HG03097 (cell line): Measurements from ENCODE around the gene FKBP1B.
"Not testable (repeated sequence)": the region's sequence is repeated elsewhere in the genome, so short reads cannot be mapped to it uniquely, and the experiment has no call there.

Experiments
- ATAC-seq: cut with Tn5 transposase; IDR thresholded peaks from one replicate; pipeline ENCODE4 v1.9.1; 2021; ENCODE audit not compliant: unreplicated experiment, low FRiP score

Gene FKBP1B

GRCh38 chr2:24049485-24050021, at the start of gene FKBP1B:
Gene FKBP1B, plus strand, starts transcription at chr2:24049741. Its CDS starts 109 bp downstream, at chr2:24049850.
- no peak for ATAC-seq

GRCh38 chr2:24007693-24008092, 41.8 kb upstream of the FKBP1B start:
- ATAC-seq = no peak

DNA sequence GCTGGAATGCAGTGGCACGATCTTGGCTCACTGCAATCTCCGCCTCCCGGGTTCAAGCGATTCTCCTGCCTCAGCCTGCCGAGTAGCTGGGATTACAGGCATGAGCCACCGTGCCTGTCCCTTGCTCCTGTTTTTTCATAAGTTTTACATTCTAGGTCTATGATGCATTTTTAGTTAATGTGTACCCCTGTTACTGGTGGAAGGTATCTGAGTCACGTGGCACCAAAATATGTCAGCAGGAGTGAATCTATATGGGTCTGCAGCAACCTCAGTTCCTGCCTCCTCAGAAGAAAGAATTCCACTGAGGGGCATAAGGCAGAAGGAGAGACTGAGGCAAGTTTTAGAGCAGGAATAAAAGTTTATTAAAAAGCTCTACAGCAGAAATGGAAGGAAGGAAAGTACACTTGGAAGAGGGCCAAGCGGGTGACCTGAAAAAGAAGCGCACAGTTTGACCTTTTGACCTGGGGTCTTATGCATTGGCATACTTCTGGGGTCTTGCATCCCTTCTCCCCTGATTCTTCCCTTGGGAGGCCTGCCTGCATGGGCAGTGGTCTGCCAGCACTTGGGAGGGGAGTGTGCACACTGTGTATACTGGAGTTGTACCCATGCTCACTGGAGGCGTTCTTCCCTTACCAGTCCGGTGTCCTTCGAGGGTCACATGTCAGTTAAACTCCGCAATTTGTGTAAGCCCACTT, 40.7 kb upstream of the FKBP1B start:
- no peak for ATAC-seq

DNA sequence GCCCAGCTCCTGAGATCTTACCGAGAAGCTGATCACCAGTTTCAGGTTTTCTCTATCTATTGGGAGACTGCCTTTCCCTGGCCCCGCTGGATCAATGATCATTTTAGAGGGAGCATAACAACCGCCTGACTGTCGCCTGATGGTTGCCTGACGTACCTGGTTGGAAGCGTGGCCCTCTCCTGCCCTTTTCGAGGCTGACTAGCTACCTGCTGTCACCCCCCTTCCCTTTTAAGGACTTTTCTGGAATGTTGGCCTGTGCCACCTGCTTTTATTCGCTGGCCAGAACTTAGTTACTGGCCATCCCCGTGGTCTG, 40.2 kb upstream of the FKBP1B start:
- no peak for ATAC-seq

- ATAC-seq = no peak
Observed at GRCh38 chr2:24009680-24010476, 39.7 kb upstream of the FKBP1B start, which contains the start of gene MFSD2B. Gene MFSD2B, plus strand, starts transcription at chr2:24010085. Its CDS starts 12 bp downstream, at chr2:24010097.

DNA sequence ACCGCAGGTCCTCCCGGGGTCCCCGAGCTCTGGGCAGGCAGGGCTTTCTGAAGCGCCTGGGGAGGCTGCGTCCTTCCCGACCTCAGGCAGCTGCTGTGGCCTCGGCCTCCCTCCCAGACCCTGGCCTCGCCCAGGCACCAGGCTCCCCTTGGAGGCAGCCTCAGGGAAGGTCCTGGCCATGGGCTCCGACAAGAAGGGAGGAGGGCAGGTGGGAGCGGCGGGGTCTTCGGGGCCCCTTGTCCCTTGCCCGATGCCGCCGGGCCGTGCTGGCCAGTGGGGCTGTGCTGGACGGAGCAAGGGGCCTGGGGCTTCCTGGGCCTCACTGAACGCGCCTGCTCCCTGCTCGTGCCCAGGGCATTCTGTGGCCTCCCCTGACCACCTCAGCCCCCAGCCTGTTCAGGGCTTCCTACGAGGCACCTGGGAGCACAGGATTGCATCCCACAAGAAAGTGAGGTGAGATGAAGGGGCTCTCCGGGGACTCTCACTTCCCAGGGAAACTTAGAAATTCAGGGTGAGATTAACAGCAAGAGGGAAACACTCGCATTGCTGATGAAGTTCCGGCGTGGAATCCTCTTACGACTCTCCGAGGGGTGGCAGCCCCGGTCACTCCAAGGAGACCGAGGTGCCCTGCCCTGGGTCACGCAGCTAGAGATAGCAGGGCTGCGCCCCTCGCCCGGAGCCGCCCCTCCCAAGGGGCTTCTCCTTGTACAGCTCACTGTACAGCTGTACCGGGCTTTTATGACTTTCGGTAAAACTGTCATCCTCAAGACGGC, 38.9 kb upstream of the FKBP1B start:
- no peak for ATAC-seq

DNA sequence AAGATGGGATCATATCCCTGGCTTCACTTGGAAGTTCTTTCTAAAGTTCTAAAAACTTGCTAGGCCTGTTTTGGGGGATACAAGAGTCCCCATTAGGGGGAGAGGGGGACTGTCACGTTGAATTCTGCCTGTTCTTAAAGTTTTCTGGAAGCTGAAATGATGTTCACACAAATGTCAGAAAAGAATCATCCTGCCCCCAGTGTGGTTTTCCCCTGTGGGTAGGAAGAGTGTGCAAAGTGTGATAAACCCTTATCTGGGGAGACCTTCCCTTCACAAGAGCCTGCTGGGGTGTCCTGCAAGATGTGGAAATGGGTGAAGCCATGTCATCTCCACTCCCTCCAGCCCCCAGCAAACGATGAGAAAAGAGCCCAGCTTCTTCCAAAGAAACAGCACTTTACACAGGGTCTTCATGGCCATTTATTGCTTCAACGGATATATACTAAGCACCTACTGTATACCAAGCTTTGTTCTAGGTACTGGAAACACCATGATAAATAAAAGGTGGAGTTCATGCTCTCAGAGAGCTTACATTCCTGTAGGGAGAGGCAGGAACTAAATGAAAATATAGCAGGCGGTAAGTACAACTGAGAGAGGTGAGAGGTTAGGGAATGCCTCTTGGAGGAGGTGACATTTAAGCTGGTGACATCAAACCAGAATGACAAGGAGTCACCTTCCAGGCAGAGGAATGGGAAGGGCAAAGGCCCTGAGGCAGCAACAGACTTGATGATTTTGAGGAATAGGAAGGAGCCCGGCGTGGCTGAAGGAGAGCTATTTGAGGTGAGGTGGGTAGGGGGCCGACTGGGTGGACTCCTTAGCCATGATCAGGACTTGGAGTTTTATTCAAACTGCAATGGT, 38.1 kb upstream of the FKBP1B start:
- ATAC-seq = no peak

DNA sequence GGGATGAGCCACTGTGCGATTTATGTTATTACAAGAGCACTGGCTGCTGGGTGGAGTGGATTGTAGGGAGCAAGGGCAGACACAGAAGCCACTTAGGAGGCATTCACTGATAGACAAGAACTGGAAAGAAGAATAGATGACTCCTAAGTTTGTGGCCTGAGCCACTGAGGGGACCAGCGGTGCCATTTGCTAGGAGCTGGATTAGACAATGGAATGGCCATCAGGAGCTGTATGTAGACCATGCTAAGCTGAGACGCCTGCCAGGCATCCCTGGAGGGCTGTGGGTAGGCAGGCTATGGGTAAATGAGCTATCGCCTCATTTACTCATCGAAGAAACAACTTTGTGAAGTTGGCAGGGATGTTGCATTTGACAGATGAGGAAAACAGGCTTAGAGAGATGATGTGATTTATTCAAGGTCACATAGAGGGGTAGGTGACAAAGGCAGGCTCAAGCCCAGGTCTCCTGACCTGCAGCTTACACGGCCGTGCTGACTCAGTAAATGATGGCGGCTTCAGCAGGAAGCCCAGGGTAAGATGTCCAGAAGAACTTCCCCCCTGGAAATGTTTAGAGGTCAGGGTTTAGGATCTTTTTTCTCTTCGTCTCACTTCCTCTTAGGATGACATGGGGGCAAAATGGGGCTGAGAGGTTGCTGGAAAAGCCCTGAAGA, 36.9 kb upstream of the FKBP1B start:
- no peak for ATAC-seq

GRCh38 chr2:24014902-24015301, 34.6 kb upstream of the FKBP1B start:
- ATAC-seq = not testable (repeated sequence)

DNA sequence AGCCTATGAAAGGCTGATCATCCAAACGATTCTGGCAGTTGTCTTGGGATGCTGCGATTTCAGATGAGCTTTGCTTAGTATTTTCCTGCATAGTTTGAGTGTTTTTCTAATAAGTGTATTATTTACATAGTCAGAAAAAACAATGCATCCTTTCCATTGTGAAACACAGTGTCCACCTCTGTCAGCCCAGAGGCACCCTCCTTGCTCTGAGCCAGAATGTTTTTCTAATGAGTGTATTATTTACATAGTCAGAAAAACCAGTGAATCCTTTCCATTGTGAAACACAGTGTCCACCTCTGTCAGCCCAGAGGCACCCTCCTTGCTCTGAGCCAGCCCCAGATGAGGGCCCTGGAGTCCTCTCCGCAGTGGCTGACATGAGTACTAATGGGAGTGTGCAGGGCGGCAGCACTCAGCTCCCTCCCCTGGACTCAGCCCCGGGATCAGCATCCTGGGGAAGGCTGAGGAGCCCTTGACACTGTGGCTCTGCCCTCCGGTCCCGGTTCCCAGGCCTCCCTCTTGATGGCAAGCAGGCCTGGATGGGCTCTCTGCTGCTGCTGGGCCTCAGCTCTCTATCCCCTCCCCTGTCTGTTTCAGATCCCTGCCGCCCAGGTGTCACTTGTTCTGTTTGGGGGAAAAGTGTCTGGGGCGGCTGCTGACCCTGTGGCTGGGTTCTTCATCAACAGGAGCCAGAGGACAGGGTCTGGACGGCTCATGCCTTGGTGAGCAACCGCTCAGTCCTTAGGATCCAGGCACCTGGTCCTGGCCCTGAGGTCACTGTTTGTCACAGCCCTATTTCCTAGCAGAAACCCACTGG, 33.8 kb upstream of the FKBP1B start:
- ATAC-seq = no peak

- ATAC-seq = no peak
Observed at GRCh38 chr2:24016376-24016761, 33.2 kb upstream of the FKBP1B start.

GRCh38 chr2:24016853-24017703, 32.5 kb upstream of the FKBP1B start:
- no peak for ATAC-seq

DNA sequence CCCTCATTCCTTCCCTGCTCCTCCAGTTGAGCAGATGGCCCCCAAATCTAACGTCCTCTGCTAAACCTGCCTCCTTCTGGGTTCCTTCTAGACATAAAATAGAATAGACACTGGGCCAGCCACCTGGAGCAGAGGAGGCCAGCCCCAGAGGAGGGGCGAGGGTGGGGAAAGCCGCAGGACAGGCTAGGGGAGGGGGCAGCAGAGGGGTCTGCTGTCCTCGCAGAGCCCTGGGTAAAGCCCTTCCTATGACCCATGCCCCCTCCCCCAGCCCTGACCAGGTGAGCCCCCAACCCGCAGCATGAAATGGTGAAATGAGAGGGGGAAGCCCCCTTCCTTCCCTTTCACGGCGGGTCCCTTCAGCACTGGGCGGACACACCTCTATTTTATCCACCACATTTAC, 31.8 kb upstream of the FKBP1B start:
- no peak for ATAC-seq

GRCh38 chr2:24018241-24018640, 31.3 kb upstream of the FKBP1B start:
- no peak for ATAC-seq

- no peak for ATAC-seq
Observed at GRCh38 chr2:24019729-24020128, 29.8 kb upstream of the FKBP1B start.

DNA sequence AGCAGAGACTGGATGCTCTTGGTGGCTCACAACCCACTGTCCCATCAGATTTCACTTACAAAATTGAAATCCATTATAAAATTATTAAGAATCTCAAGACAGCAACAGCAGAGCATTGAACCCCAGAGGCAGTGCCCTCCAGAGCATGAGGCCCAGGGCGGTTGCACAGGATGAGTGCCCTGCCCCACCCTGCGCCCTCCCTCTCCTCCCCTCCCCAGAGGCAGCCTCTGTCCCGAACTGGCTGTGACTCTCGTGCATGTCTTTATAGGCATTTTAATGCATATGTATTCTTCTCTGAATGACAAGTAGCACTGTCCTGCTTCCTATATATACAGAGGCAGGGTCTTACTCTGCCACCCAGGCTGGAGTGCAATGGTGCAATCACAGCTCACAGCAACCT, 29.3 kb upstream of the FKBP1B start:
- no peak for ATAC-seq

GRCh38 chr2:24021122-24021998, 28.2 kb upstream of the FKBP1B start:
- ATAC-seq = no peak
